Measurements from ENCODE around the gene PHF13. TPM values are rescaled to one million over a fixed set of nuclear protein-coding genes. Genes with fewer than 3 reads are reported as not detected.

PHF13 gene
- total RNA-seq, 3 donors from 2014 or later (not counting 1 experiment from before 2014, with no cell fraction given): 7.3 to 14.2 (median 10.9) TPM

GRCh38 chr1:6592865-6593593, 20.5 kb upstream of the PHF13 start:
- Mint-ChIP-seq H3K9me3 (no peaks in the 10 kb centered on the region), H3K36me3 (no peaks in the 10 kb centered on the region), H3K4me3 (no peak overlapping the region), H3K27me3 (ENCODE audit: low read depth in 2 of 2) (no peaks in the 10 kb centered on the region), H3K4me1 (peaks cover 28 to 45% of the 10 kb centered on the region in 2 donors), H3K27ac (no peak overlapping the region)
- ATAC-seq (no peak), DNase-seq (no peak)
- peaks cover 65% of the 10 kb centered on the region for H3K36me3 ChIP-seq (ENCODE audit: control insufficient read depth, insufficient read depth, low read length)
- no peak overlapping the region for H3K27ac ChIP-seq (ENCODE audit: low read length)
- H3K4me1 ChIP-seq (ENCODE audit: control insufficient read depth, insufficient read depth, low read length): peaks cover 35% of the 10 kb centered on the region
- WGBS (ENCODE audit: insufficient coverage): 96% methylated on average over 38 of the region's 38 CpGs
- intact Hi-C loops (cut with micrococcal nuclease): no loop called here
- no peak for TF ChIP-seq CTCF (IDR thresholded peaks at IDR 0.05)
- H3K9me3 ChIP-seq (ENCODE audit: control insufficient read depth, insufficient read depth, low read length): no peaks in the 10 kb centered on the region
- no peak overlapping the region for H3K4me3 ChIP-seq (ENCODE audit: low read length)
- H3K27me3 ChIP-seq (ENCODE audit: control insufficient read depth, insufficient read depth, low read length): no peaks in the 10 kb centered on the region

DNA sequence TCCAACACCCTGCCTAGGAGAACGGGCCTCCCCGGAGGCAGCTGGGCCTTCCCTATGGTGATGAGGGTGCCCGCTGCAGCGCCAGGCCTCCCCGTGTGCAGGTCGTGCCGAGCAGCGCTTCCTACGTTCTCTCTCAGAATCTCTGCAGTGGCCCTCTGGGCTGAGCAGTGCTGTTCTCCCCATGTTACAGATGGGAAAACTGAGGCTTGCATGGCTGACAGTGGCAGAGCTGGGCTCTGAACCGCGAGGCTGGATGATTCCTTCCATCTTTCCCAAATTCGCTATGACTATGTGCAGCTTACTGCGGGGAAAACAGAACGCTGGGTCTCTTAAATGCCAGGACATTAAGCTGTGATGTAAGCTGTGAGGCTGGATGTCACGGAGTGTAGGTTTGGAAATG, 19.7 kb upstream of the PHF13 start:
- no peak for DNase-seq
- H3K27me3 ChIP-seq (ENCODE audit: control insufficient read depth, insufficient read depth, low read length): no peaks in the 10 kb centered on the region
- Mint-ChIP-seq H3K27ac (no peak overlapping the region), H3K27me3 (ENCODE audit: low read depth in 2 of 2) (no peaks in the 10 kb centered on the region), H3K9me3 (no peaks in the 10 kb centered on the region), H3K36me3 (no peaks in the 10 kb centered on the region), H3K4me1 (peaks cover 32 to 49% of the 10 kb centered on the region in 2 donors), H3K4me3 (no peak overlapping the region)
- WGBS (ENCODE audit: insufficient coverage): 97% methylated on average over 15 of the region's 15 CpGs
- no peak overlapping the region for H3K4me3 ChIP-seq (ENCODE audit: low read length)
- H3K4me1 ChIP-seq (ENCODE audit: control insufficient read depth, insufficient read depth, low read length): peaks cover 36% of the 10 kb centered on the region
- ATAC-seq: no peak
- no peak for TF ChIP-seq CTCF (IDR thresholded peaks at IDR 0.05)
- intact Hi-C loops (cut with micrococcal nuclease): no loop called here
- H3K36me3 ChIP-seq (ENCODE audit: control insufficient read depth, insufficient read depth, low read length): peaks cover 60% of the 10 kb centered on the region
- no peak overlapping the region for H3K27ac ChIP-seq (ENCODE audit: low read length)
- no peaks in the 10 kb centered on the region for H3K9me3 ChIP-seq (ENCODE audit: control insufficient read depth, insufficient read depth, low read length)

GRCh38 chr1:6594977-6595740, 18.4 kb upstream of the PHF13 start:
- peaks cover 52% of the 10 kb centered on the region for H3K36me3 ChIP-seq (ENCODE audit: control insufficient read depth, insufficient read depth, low read length)
- no peaks in the 10 kb centered on the region for H3K36me3 Mint-ChIP-seq
- H3K27me3 ChIP-seq (ENCODE audit: control insufficient read depth, insufficient read depth, low read length): no peaks in the 10 kb centered on the region
- H3K4me3 Mint-ChIP-seq: no peak overlapping the region
- H3K9me3 Mint-ChIP-seq: no peaks in the 10 kb centered on the region
- ATAC-seq (no peak), DNase-seq (no peak)
- no peaks in the 10 kb centered on the region for H3K9me3 ChIP-seq (ENCODE audit: control insufficient read depth, insufficient read depth, low read length)
- no peak for TF ChIP-seq CTCF (IDR thresholded peaks at IDR 0.05)
- intact Hi-C loops (cut with micrococcal nuclease): no loop called here
- H3K27me3 Mint-ChIP-seq (ENCODE audit: low read depth in 2 of 2): no peaks in the 10 kb centered on the region
- H3K27ac Mint-ChIP-seq: peak overlapping the region in 1 of 2 donors; percentile 27
- H3K27ac ChIP-seq (ENCODE audit: low read length): no peak overlapping the region
- peaks cover 49% of the 10 kb centered on the region for H3K4me1 ChIP-seq (ENCODE audit: control insufficient read depth, insufficient read depth, low read length)
- H3K4me3 ChIP-seq (ENCODE audit: low read length): no peak overlapping the region
- peaks cover 44 to 55% of the 10 kb centered on the region in 2 donors for H3K4me1 Mint-ChIP-seq
- WGBS (ENCODE audit: insufficient coverage): 95% methylated on average over 11 of the region's 11 CpGs
